Thyroid gland (tissue), 4 donors: ENCODE measurements around the gene SIGLEC1. TPM values are rescaled to one million over a fixed set of nuclear protein-coding genes. Genes with fewer than 3 reads are reported as not detected.

Source experiments
- DNase-seq, 2 donors: peaks; one replicate each; pipeline ENCODE4 v3.0.0-alpha.2; 2019
- H3K27ac ChIP-seq, 3 donors: fragments of 200-600 bp; sonication (generic); 1 replicate in 2 of 3; 2 replicates in 1 of 3; pipeline ENCODE4 v1.5.1; 2016 to 2019; ENCODE audit warnings: mild to moderate bottlenecking in 1 of 3, moderate library complexity in 1 of 3
- H3K27me3 ChIP-seq: fragments of 200-600 bp; sonication (generic); one replicate; pipeline ENCODE4 v1.5.1; 2019
- H3K36me3 ChIP-seq, 2 donors: fragments of 200-600 bp; sonication (generic); one replicate each; pipeline ENCODE4 v1.5.1; 2016 to 2019
- H3K4me1 ChIP-seq, 2 donors: fragments of 200-600 bp; sonication (generic); one replicate each; pipeline ENCODE4 v1.5.1; 2017 to 2019
- H3K4me3 ChIP-seq, 3 donors: fragments of 200-600 bp; sonication (generic); replicated peaks in 1 of 3; 1 replicate in 2 of 3; 2 replicates in 1 of 3; pipeline ENCODE4 v1.5.1; 2016; ENCODE audit warnings: mild to moderate bottlenecking in 1 of 3
- H3K9me3 ChIP-seq: fragments of 200-600 bp; sonication (generic); one replicate; pipeline ENCODE4 v1.5.1; 2017
- POLR2A ChIP-seq, 2 donors: fragments of 450-650 bp; IDR thresholded peaks; one replicate each; pipeline ENCODE4 v1.6.1; 2017; ENCODE audit warnings: antibody characterized with exemption in 2 of 2, mild to moderate bottlenecking in 2 of 2, moderate library complexity in 1 of 2
- WGBS, 2 donors: methylation state at CpG; one replicate each; pipeline ENCODE4 v1.1.5; 2017; 5-methylcytosine and 5-hydroxymethylcytosine counted together
- intact Hi-C: fragments of 100-400 bp; cut with DNase I; formaldehyde crosslinking; loops from one replicate; pipeline ENCODE4 v1.15.1; 2023
- total RNA-seq, 4 donors: library from RNA; depleted of rRNA; stranded (reverse); fragments of >200 nt; gene quantifications; one replicate each; pipeline ENCODE4 v1.2.3, GENCODE V29; 2016
- TF ChIP-seq, protein P1 (sequence below), 6 experiments: fragments of 200-600 bp in 3 of 6; fragments of 450-650 bp in 3 of 6; sonication (generic) in 3 of 6; IDR thresholded peaks; one replicate each; pipeline ENCODE4 v1.5.1; 2016 to 2019; ENCODE audit warnings: antibody characterized with exemption in 6 of 6, mild to moderate bottlenecking in 2 of 6, inconsistent platforms in 1 of 6, moderate library complexity in 1 of 6

The SIGLEC1 gene
- total RNA-seq, 4 donors from 2014 or later = 2.6 to 9.1 (median 5.0) TPM

DNA sequence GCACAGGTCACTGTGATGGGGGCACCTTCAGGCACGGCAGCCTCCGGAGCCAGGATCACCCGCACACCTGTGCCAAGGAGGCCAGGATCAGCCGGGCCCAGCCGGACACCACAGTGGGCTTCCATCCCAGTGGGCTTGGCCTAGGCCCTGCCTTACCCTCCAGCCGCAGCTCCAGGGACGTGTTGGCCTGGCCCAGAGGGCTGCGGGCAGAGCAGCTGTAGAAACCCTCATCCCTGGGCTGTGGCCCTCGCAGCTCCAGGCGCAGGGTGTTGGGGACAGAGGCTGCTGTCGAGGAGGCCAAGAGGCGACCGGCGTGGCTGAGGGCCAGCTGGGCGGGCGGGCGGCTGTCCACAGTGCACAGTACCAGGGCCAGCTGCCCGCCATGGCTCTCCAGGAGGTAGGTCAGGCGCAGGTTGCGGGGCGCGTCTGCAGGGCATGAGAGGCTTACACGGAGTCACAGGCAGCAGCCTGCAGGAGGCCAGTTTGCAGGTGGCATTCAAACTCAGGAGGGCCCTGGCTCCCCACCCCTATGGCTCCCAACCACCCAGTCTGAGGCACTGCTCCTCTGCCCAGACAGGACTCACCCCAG, 19.6 kb downstream of the SIGLEC1 start:
- Histone ChIP-seq H3K27ac (no peak overlapping the region), H3K4me1 (no peaks in the 10 kb centered on the region), H3K4me3 (no peak overlapping the region), H3K36me3 (no peaks in the 10 kb centered on the region), H3K9me3 (no peaks in the 10 kb centered on the region), H3K27me3 (no peaks in the 10 kb centered on the region)
- TF ChIP-seq, protein P1, sequence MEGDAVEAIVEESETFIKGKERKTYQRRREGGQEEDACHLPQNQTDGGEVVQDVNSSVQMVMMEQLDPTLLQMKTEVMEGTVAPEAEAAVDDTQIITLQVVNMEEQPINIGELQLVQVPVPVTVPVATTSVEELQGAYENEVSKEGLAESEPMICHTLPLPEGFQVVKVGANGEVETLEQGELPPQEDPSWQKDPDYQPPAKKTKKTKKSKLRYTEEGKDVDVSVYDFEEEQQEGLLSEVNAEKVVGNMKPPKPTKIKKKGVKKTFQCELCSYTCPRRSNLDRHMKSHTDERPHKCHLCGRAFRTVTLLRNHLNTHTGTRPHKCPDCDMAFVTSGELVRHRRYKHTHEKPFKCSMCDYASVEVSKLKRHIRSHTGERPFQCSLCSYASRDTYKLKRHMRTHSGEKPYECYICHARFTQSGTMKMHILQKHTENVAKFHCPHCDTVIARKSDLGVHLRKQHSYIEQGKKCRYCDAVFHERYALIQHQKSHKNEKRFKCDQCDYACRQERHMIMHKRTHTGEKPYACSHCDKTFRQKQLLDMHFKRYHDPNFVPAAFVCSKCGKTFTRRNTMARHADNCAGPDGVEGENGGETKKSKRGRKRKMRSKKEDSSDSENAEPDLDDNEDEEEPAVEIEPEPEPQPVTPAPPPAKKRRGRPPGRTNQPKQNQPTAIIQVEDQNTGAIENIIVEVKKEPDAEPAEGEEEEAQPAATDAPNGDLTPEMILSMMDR (IDR thresholded peaks at IDR 0.05) = no peak
- no peak for TF ChIP-seq POLR2A (IDR thresholded peaks at IDR 0.05)
- intact Hi-C loops = no loop called here
- no peak for DNase-seq
- WGBS, 2 donors = 87 to 96% methylated on average over 12 to 14 of the region's 23 CpGs

DNA sequence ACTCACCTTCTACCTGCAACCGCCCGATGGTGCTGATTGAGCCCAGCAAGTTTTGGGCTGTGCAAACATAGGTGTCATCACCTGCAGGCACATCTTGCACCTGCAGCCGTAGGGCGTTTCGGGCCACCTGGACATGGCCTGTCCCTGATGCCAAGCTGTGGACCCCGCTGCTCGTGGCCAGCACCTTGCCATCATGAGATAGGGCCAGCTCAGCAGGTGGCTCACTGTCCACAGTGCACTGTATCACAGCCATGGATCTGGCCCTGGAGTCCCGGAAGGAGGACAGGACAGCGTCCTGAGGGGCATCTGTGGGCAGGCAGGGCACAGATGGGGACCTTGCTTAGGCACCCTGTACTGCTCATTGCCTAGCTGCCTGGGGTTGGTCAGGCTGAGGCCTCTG, 20.5 kb downstream of the SIGLEC1 start:
- Histone ChIP-seq H3K27ac (no peak overlapping the region), H3K9me3 (no peaks in the 10 kb centered on the region), H3K36me3 (no peaks in the 10 kb centered on the region), H3K4me1 (peaks cover 6 to 9% of the 10 kb centered on the region in 2 donors), H3K4me3 (no peak overlapping the region), H3K27me3 (no peaks in the 10 kb centered on the region)
- TF ChIP-seq, protein P1 (IDR thresholded peaks at IDR 0.05) = no peak
- no peak for TF ChIP-seq POLR2A (IDR thresholded peaks at IDR 0.05)
- DNase-seq = no peak
- intact Hi-C loops = no loop called here
- 90 to 98% methylated on average over 7 of the region's 9 CpGs for WGBS, 2 donors

DNA sequence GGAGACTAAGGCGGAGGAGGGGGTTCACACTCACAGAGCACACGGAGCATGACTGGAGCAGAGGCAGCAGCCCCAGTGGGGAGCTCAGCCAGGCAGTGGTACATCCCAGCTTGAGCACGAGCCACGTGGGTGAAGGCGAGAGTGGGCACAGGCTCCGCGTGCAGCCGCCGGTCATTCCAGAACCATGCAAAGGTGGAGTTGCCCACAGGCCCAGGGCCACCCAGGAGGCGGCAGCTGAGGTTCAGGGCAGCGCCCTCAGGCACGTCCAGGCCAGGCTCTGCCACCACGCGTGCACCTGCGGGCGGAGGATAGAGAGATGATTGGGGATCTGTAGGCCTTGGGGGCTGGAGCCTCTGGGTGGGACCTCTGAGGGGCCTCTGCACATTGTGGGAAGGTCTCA, 21.1 kb downstream of the SIGLEC1 start:
- H3K36me3 ChIP-seq = no peaks in the 10 kb centered on the region
- H3K27me3 ChIP-seq = no peaks in the 10 kb centered on the region
- no peaks in the 10 kb centered on the region for H3K9me3 ChIP-seq
- peaks cover 10 to 14% of the 10 kb centered on the region in 2 donors for H3K4me1 ChIP-seq
- TF ChIP-seq, protein P1 (IDR thresholded peaks at IDR 0.05) = no peak
- no peak for TF ChIP-seq POLR2A (IDR thresholded peaks at IDR 0.05)
- intact Hi-C loops = no loop called here
- H3K27ac ChIP-seq = no peak overlapping the region
- DNase-seq = no peak
- no peak overlapping the region for H3K4me3 ChIP-seq
- 92 to 94% methylated on average over 9 to 16 of the region's 16 CpGs for WGBS, 2 donors

DNA sequence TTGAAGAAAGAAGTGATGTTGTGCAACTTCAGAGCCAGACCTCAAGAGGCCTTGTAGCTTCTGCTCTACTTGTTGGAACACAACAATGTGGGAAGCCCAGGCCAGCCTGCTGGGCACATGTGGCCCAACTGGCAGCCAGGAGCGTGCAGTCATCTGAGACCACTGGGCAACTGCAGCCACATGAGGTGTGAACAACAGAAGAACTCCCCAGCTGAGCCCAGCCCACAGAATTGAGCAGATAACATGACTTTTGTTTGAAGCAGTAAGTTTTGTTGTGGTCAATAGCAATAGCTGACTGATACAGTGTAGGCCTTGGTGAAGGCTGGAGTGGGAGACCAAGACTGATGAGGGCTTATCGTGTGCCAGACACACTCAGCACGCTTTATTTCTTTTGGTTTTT, 22.0 kb downstream of the SIGLEC1 start:
- no peak for TF ChIP-seq POLR2A (IDR thresholded peaks at IDR 0.05)
- TF ChIP-seq, protein P1 (IDR thresholded peaks at IDR 0.05) = no peak
- whole genome bisulfite sequencing, 2 donors = 97 to 98% methylated on average over 3 of the region's 3 CpGs
- no peak overlapping the region for H3K27ac ChIP-seq
- H3K4me1 ChIP-seq = peaks cover 12 to 14% of the 10 kb centered on the region in 2 donors
- no peaks in the 10 kb centered on the region for H3K9me3 ChIP-seq
- no peak overlapping the region for H3K4me3 ChIP-seq
- H3K36me3 ChIP-seq = no peaks in the 10 kb centered on the region
- no peaks in the 10 kb centered on the region for H3K27me3 ChIP-seq
- intact Hi-C loops = no loop called here
- DNase-seq = no peak

DNA sequence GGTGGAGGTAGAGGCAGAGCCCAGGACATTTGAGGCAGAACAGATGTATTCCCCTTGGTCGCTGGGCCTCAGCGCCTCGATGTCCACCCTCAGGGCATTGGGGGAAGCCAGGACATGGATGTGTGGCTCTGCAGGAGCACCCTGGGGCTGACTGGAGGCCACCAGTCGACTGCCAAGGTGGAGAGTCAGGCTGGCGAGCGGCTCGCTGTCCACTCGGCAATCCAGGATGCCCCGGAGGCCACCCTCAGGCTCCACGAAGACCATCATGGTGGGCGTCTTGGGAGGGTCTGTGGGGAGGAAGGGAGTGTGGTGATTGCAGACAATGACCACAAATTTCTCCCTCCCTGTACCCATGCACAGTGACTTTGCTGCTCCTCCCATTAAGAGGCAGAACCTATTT, 22.4 kb downstream of the SIGLEC1 start:
- TF ChIP-seq, protein P1 (IDR thresholded peaks at IDR 0.05) = no peak
- TF ChIP-seq POLR2A (IDR thresholded peaks at IDR 0.05) = no peak
- WGBS, 2 donors = 93 to 96% methylated on average over 5 to 11 of the region's 11 CpGs
- Histone ChIP-seq H3K27me3 (no peaks in the 10 kb centered on the region), H3K36me3 (no peaks in the 10 kb centered on the region), H3K4me3 (no peak overlapping the region), H3K27ac (no peak overlapping the region), H3K4me1 (peaks cover 12 to 14% of the 10 kb centered on the region in 2 donors), H3K9me3 (no peaks in the 10 kb centered on the region)
- intact Hi-C loops = no loop called here
- no peak for DNase-seq
